ENCODE results near the gene SLC44A1. TPM values are rescaled to one million over a fixed set of nuclear protein-coding genes. Genes with fewer than 3 reads are reported as not detected.
"Not testable (repeated sequence)": the region's sequence is repeated elsewhere in the genome, so short reads cannot be mapped to it uniquely, and the experiment has no call there.

SLC44A1 gene
- total RNA-seq, 2 experiments from 2014 or later: 14.1 to 14.3 TPM

DNA sequence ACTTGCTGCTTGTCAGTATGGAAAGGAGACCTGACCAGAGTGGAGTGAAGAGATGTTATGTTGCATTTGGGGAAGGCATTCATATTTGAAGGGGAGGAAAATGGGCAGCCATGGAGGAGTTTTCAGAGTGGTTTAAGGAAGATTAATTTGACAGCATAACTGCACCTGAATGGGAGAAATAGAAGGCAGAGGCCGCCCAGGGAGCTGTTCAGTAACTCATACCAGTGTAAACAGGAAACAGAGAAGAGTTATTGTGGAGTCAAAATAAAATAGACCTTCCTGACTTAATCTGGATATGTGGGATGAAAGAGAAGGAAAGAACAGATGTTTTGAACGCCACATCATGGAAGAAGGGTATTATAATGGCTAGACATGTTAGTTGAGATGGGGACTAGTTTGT lies 13.4 kb downstream of the SLC44A1 start:
- DNase-seq: no peak
- POLR2A ChIA-PET: no interaction called here
- H3K9me3 Mint-ChIP-seq (ENCODE audit: insufficient read depth): no peaks in the 10 kb centered on the region
- no peaks in the 10 kb centered on the region for H3K27me3 Mint-ChIP-seq (ENCODE audit: low read depth)
- ATAC-seq: no peak
- no peak overlapping the region for H3K27ac Mint-ChIP-seq
- peaks cover 13% of the 10 kb centered on the region for H3K4me1 Mint-ChIP-seq (ENCODE audit: low read depth)
- CTCF ChIA-PET: no interaction called here
- H3K36me3 Mint-ChIP-seq (ENCODE audit: low read depth): no peaks in the 10 kb centered on the region
- H3K4me3 Mint-ChIP-seq: no peak overlapping the region

DNA sequence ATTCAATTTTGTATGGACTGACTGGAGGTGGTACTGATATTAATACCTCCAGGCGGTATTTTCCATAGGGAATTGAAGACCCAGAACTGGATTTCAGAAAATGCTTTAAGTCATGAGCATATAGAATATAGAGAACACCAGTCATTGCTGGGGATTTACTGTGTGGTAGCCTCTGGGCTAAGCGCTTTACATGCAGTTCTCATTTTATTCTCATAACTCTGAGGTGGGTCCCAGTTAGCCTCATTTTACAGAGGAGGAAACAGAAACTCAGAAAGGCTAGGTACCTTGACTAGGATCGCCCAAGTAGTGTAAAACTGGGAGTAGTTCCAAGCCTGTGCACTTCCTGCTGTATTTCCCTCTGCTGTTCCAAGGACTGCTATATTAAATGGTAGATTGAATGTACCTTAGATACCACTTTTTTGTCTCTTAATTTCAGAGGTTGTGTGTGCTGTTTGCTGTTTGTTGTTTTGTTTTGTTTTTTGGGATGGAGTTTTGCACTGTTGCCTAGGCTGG lies 13.8 kb downstream of the SLC44A1 start:
- Mint-ChIP-seq H3K27me3 (ENCODE audit: low read depth) (no peaks in the 10 kb centered on the region), H3K27ac (no peak overlapping the region), H3K4me3 (no peak overlapping the region), H3K4me1 (ENCODE audit: low read depth) (peaks cover 13% of the 10 kb centered on the region), H3K9me3 (ENCODE audit: insufficient read depth) (no peaks in the 10 kb centered on the region), H3K36me3 (ENCODE audit: low read depth) (no peaks in the 10 kb centered on the region)
- ChIA-PET CTCF (no interaction called here), POLR2A (no interaction called here)
- no peak for DNase-seq
- ATAC-seq: no peak

DNA sequence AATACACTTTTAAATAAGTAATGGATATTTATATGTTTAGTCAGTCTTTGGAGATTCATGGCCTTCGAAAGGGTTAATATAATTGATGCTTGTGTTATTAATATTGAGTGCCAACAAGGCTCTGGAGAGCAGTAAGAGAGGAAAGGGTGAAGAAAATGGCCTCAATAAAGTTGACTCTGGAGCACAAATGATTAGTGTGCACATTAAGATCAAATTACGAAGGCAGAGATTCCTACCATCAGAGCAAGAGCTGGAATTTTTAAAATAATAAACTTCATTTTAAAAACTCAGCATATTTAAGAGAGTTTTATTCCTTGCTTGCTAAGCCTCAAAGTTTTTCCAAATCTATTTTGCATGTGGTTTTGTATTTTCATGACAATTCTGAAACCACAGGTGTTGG lies 14.8 kb downstream of the SLC44A1 start:
- Mint-ChIP-seq H3K4me3 (no peak overlapping the region), H3K27ac (no peak overlapping the region), H3K27me3 (ENCODE audit: low read depth) (no peaks in the 10 kb centered on the region), H3K36me3 (ENCODE audit: low read depth) (peaks cover 3% of the 10 kb centered on the region), H3K9me3 (ENCODE audit: insufficient read depth) (no peaks in the 10 kb centered on the region), H3K4me1 (ENCODE audit: low read depth) (peaks cover 18% of the 10 kb centered on the region)
- DNase-seq (no peak), ATAC-seq (no peak)
- CTCF ChIA-PET: interaction anchor here (1.4 kb wide), 1 partner anchor 15 kb away, joined by 4 read pairs; the partner anchor contains the start of gene SLC44A1
- POLR2A ChIA-PET: no interaction called here

DNA sequence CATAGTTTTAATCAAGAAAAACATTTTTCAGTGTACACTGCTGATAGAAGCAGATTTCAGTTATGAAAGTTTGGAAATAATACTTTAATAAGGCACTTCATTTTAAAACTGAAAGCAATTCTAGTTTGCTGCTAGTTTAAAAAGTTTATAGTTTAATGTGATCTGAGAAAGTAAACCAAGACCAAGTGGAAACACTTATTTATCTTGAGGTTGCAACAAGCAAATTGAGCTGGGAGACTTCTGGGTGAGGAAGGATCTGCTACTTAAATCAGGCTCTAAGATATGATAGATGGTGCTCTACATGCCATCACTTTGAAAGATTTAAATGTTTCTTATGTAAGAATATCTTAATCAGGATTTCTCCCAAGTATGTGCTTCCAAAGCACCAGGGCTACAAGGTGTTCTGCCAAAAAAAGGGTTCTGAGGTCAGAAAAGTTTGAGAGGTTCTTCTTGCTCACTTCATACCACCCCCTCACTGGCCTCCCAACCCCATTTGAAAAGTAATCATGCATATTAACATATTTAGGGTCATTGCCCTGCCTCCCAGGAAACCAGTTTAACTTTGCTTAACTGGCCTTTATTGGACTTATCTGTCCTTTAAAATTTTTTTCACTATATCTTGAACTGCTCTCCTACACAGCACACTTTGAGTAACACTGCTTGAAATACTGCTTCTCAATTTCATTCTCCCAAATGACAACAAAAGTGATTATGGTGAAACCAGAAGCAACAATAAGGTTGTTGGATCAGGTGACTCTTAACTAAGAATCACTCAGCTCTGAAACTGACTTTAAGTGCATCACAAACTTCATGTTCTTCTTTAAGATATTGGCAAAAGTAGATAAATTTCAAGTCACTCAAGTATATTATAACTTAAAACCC lies 15.5 kb downstream of the SLC44A1 start:
- Mint-ChIP-seq H3K36me3 (ENCODE audit: low read depth) (peaks cover 8% of the 10 kb centered on the region), H3K4me1 (ENCODE audit: low read depth) (peaks cover 23% of the 10 kb centered on the region), H3K4me3 (no peak overlapping the region), H3K9me3 (ENCODE audit: insufficient read depth) (no peaks in the 10 kb centered on the region), H3K27ac (no peak overlapping the region), H3K27me3 (ENCODE audit: low read depth) (no peaks in the 10 kb centered on the region)
- ATAC-seq: no peak
- CTCF ChIA-PET: interaction anchor here (1.4 kb wide), 1 partner anchor 15 kb away, joined by 4 read pairs; the partner anchor contains the start of gene SLC44A1
- no peak for DNase-seq
- POLR2A ChIA-PET: no interaction called here

DNA sequence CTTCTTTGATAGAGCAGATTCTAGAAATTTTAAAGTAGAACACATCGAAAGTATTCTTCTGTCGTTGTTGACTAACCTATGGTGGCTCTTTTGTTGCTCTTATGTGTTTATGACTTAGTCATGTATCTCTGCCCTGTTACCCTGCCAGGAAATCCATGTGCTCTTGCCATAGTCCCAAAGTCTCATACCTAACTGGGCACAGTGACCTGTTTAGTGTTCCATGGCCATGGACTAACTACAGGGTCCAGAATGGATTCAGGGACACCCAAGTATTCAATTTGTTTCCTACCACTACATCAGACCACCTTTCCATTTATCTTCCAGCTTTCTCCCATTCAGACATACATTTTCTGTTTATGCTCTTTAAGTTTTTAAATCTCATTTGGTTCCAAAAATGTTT lies 18.0 kb downstream of the SLC44A1 start:
- no peaks in the 10 kb centered on the region for H3K9me3 Mint-ChIP-seq (ENCODE audit: insufficient read depth)
- CTCF ChIA-PET: interaction anchor here (0.9 to 2.1 kb wide), 3 partner anchors 9 to 153 kb away, joined by 3 to 10 read pairs (median 5); partner anchors contain the start of gene SLC44A1

DNA sequence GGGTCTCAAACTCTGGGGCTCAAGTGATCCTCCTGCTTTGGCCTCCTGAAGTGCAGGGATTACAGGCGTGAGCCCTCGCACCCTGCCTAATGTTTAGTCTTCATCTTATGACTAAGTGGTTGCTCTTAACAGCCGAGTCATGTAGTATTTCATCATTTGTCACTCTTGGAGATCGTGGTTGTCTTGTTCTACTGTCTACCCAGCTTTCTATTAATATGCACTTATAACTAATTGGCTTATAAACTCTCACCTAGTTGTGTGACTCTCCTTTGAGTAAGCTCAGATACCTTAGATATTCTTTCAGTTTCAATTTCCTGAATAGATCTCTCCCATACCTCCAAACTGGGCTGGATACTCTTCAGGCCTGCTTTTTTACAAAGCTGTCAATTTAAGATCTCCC lies 19.9 kb downstream of the SLC44A1 start:
- Mint-ChIP-seq H3K27me3 (ENCODE audit: low read depth) (no peaks in the 10 kb centered on the region), H3K9me3 (ENCODE audit: insufficient read depth) (no peaks in the 10 kb centered on the region), H3K36me3 (ENCODE audit: low read depth) (peaks cover 17% of the 10 kb centered on the region), H3K4me1 (ENCODE audit: low read depth) (peaks cover 21% of the 10 kb centered on the region), H3K4me3 (peak overlapping the region; percentile 6), H3K27ac (peak overlapping the region; percentile 37)
- DNase-seq (no peak), ATAC-seq (no peak)
- ChIA-PET POLR2A (interaction anchor here (1.1 kb wide), 1 partner anchor 20 kb away, joined by 5 read pairs; the partner anchor contains the start of gene SLC44A1), CTCF (no interaction called here)

More for the DNA sequence above, 18.0 kb downstream of the SLC44A1 start:
- H3K36me3 Mint-ChIP-seq (ENCODE audit: low read depth): peaks cover 17% of the 10 kb centered on the region
- no peak for DNase-seq
- H3K27me3 Mint-ChIP-seq (ENCODE audit: low read depth): no peaks in the 10 kb centered on the region
- peaks cover 28% of the 10 kb centered on the region for H3K4me1 Mint-ChIP-seq (ENCODE audit: low read depth)
- POLR2A ChIA-PET: no interaction called here
- H3K27ac Mint-ChIP-seq: peak overlapping the region; percentile 19
- no peak overlapping the region for H3K4me3 Mint-ChIP-seq
- ATAC-seq: no peak

DNA sequence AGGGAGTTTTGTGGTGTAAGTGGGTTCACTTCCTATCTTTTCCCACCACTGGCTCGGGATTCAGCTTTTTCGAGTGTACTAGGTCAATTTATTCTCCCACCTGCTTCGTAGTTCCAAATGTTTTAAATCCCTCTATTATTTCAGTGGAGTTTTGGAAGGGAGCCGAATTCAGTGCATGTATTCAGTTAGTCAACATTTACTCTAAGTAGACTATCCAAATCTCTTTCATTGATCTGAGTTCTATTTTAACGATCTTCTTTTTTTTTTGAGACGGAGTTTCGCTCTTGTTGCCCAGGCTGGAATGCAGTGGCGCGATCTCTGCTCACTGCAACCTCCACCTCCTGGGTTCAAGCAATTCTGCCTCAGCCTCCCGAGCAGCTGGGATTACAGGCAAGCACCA lies 23.8 kb downstream of the SLC44A1 start:
- H3K27ac Mint-ChIP-seq; POLR2A ChIA-PET; H3K27me3 Mint-ChIP-seq (ENCODE audit: low read depth); ATAC-seq; H3K4me3 Mint-ChIP-seq; H3K9me3 Mint-ChIP-seq (ENCODE audit: insufficient read depth); DNase-seq; CTCF ChIA-PET: not testable (repeated sequence)
- Mint-ChIP-seq H3K4me1 (ENCODE audit: low read depth) (peaks cover 16% of the 10 kb centered on the region), H3K36me3 (ENCODE audit: low read depth) (peaks cover 17% of the 10 kb centered on the region)

DNA sequence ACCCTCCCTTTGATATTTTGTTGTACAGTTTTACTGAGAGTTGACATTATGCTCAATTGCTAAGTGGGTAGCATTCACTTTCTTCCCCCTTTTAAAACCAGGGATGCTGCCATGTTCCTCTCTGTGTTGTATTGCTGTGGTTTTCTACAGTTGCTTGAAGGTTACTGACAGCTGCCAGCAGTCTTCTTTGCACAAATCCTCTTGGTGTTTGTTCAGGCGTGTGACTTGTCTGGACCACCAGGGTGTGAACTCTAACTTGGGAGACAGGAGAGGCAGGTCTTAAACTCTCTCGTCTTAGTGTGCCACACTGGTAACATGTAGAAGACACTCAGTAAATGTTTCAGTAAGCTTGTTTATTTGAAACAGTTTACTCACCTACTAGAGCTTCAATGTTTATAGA lies 25.1 kb downstream of the SLC44A1 start:
- Mint-ChIP-seq H3K4me1 (ENCODE audit: low read depth) (peaks cover 8% of the 10 kb centered on the region), H3K27me3 (ENCODE audit: low read depth) (no peaks in the 10 kb centered on the region), H3K9me3 (ENCODE audit: insufficient read depth) (no peaks in the 10 kb centered on the region), H3K27ac (no peak overlapping the region), H3K36me3 (ENCODE audit: low read depth) (peaks cover 11% of the 10 kb centered on the region), H3K4me3 (no peak overlapping the region)
- POLR2A ChIA-PET: no interaction called here
- DNase-seq: no peak
- CTCF ChIA-PET: no interaction called here
- no peak for ATAC-seq

DNA sequence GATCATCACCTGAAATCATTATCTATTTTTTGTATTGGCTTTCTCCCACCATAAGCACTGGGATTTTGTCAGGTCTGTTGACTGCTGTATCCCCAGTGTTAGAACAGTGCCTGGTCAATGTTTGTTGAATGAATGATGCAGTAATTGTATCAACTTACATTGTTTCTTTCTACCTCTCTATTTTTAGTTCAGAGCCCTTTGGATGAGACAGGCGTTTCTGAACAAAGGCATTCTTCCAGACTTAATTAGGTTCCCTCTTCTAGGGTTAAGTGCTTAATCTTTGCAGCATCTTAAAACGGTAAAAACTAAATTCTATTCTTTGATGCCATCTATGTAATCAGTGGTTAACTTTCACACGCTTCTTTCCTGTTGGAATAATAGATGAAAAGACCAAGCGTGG lies 26.3 kb downstream of the SLC44A1 start:
- Mint-ChIP-seq H3K9me3 (ENCODE audit: insufficient read depth) (no peaks in the 10 kb centered on the region), H3K36me3 (ENCODE audit: low read depth) (peaks cover 2% of the 10 kb centered on the region), H3K27me3 (ENCODE audit: low read depth) (no peaks in the 10 kb centered on the region), H3K27ac (no peak overlapping the region), H3K4me1 (ENCODE audit: low read depth) (peaks cover 3% of the 10 kb centered on the region), H3K4me3 (no peak overlapping the region)
- ChIA-PET CTCF (no interaction called here), POLR2A (no interaction called here)
- ATAC-seq (no peak), DNase-seq (no peak)

DNA sequence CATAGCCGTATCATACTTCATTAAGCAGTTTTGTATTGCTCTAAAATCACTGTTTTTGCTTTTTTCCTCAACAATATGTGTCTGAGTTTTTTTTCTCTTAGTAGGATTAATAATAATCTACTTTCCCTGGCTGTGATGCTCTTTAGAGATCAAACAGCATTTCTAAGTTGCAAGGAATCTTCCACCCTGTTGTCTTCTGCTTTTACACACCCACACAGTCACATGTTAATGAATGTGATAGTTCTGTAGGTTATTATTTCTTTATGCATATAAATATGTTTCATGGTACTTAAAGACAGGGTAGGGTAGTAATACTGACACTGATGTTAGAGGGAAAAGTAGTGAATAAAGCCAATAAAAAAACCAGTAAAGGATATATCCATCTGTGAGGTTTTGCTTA lies 29.3 kb downstream of the SLC44A1 start:
- H3K4me1 Mint-ChIP-seq (ENCODE audit: low read depth): peaks cover 5% of the 10 kb centered on the region
- no peaks in the 10 kb centered on the region for H3K9me3 Mint-ChIP-seq (ENCODE audit: insufficient read depth)
- no peak overlapping the region for H3K27ac Mint-ChIP-seq
- ATAC-seq (no peak), DNase-seq (no peak)
- CTCF ChIA-PET: no interaction called here
- POLR2A ChIA-PET: no interaction called here
- H3K4me3 Mint-ChIP-seq: no peak overlapping the region
- H3K27me3 Mint-ChIP-seq (ENCODE audit: low read depth): peaks cover 4% of the 10 kb centered on the region
- H3K36me3 Mint-ChIP-seq (ENCODE audit: low read depth): no peaks in the 10 kb centered on the region

DNA sequence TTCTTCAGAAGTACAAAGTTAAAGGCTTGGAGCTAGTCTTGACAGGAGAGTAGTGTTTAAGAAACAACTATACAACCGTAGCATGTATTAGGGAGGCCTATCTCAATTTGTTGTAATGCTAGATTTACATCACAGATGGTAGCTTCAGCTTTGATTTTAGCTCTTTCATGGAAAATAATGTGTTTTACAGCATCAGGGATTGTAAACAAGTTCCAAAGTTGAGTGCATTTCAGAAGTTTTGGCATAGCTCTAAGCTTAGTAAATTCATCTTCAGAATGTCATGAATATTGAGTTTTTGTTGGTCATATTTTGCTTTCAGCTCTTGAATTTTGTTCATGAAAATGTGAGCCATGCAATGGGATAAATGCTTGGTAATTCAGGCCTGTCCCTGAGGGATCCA lies 30.7 kb downstream of the SLC44A1 start:
- ChIA-PET POLR2A (no interaction called here), CTCF (no interaction called here)
- Mint-ChIP-seq H3K36me3 (ENCODE audit: low read depth) (no peaks in the 10 kb centered on the region), H3K27ac (no peak overlapping the region), H3K27me3 (ENCODE audit: low read depth) (peaks cover 4% of the 10 kb centered on the region), H3K4me3 (no peak overlapping the region), H3K4me1 (ENCODE audit: low read depth) (peaks cover 5% of the 10 kb centered on the region), H3K9me3 (ENCODE audit: insufficient read depth) (no peaks in the 10 kb centered on the region)
- no peak for ATAC-seq
- DNase-seq: no peak

DNA sequence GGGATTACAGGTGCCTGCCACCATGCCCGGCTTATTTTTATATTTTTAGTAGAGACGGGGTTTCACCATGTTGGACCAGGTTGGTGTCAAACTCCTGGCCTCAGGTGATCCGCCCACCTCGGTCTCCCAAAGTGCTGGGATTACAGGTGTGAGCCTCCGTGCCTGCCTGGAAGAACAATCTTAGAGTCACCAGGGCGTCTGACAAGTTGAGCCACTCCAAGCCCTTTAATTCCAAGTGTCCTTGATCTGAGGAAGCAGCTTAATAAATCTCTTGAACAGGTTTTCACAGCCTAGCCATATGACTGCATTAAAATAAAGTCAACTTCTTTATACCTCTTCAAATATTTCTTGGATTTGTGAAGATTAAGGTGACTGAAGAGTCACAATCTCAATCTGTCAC lies 31.5 kb downstream of the SLC44A1 start:
- no peak overlapping the region for H3K27ac Mint-ChIP-seq
- peaks cover 5% of the 10 kb centered on the region for H3K4me1 Mint-ChIP-seq (ENCODE audit: low read depth)
- CTCF ChIA-PET: interaction anchor here (1.2 kb wide), 1 partner anchor 413 kb away, joined by 3 read pairs; no protein-coding TSS in a partner anchor
- no peak for DNase-seq
- H3K4me3 Mint-ChIP-seq: no peak overlapping the region
- no peaks in the 10 kb centered on the region for H3K36me3 Mint-ChIP-seq (ENCODE audit: low read depth)
- no peak for ATAC-seq
- POLR2A ChIA-PET: no interaction called here
- peaks cover 4% of the 10 kb centered on the region for H3K27me3 Mint-ChIP-seq (ENCODE audit: low read depth)
- no peaks in the 10 kb centered on the region for H3K9me3 Mint-ChIP-seq (ENCODE audit: insufficient read depth)
